Tibial artery (tissue), 4 donors: ENCODE data around the gene C1orf210.
A peak's percentile ranks its signal among the peaks of the same experiment; 100 is the strongest.

Experiments
- DNase-seq, 2 donors: peaks; one replicate each; pipeline ENCODE4 v3.0.0-alpha.2; 2019
- H3K27ac ChIP-seq, 2 donors: fragments of 200-600 bp; sonication (generic) in 1 of 2; 1 replicate in 1 of 2; 2 replicates in 1 of 2; pipeline ENCODE4 v1.5.1; 2018 to 2019; ENCODE audit warnings: mild to moderate bottlenecking in 1 of 2
- H3K27me3 ChIP-seq, 2 donors: fragments of 200-600 bp; sonication (generic) in 1 of 2; one replicate each; pipeline versions ENCODE4 v1.5.1 to v1.6.0; 2016 to 2019
- H3K36me3 ChIP-seq, 3 donors: fragments of 200-600 bp; sonication (generic) in 2 of 3; one replicate each; pipeline ENCODE4 v1.5.1; 2016 to 2019; ENCODE audit warnings: mild to moderate bottlenecking in 2 of 3
- H3K4me1 ChIP-seq, 4 donors: fragments of 200-600 bp; sonication (generic) in 2 of 4; 1 replicate in 3 of 4; 2 replicates in 1 of 4; pipeline ENCODE4 v1.5.1; 2016 to 2019
- H3K4me3 ChIP-seq, 2 donors: fragments of 200-600 bp; sonication (generic) in 1 of 2; 1 replicate in 1 of 2; 2 replicates in 1 of 2; pipeline ENCODE4 v1.5.1; 2018 to 2019; ENCODE audit warnings: mild to moderate bottlenecking in 2 of 2
- H3K9me3 ChIP-seq, 3 donors: fragments of 200-600 bp; sonication (generic) in 1 of 3; one replicate each; pipeline ENCODE4 v1.5.1; 2016 to 2019
- intact Hi-C: fragments of 100-400 bp; cut with DNase I; formaldehyde crosslinking; loops from one replicate; pipeline ENCODE4 v1.15.0; 2023; ENCODE audit warnings: low total_unique reads
- TF ChIP-seq, protein P1 (sequence below), 2 experiments: fragments of 200-600 bp in 1 of 2; fragments of 450-650 bp in 1 of 2; IDR thresholded peaks; one replicate each; pipeline ENCODE4 v1.5.1; 2017 to 2019; ENCODE audit warnings: antibody characterized with exemption in 2 of 2, mild to moderate bottlenecking in 1 of 2, moderate library complexity in 1 of 2

Gene C1orf210

DNA sequence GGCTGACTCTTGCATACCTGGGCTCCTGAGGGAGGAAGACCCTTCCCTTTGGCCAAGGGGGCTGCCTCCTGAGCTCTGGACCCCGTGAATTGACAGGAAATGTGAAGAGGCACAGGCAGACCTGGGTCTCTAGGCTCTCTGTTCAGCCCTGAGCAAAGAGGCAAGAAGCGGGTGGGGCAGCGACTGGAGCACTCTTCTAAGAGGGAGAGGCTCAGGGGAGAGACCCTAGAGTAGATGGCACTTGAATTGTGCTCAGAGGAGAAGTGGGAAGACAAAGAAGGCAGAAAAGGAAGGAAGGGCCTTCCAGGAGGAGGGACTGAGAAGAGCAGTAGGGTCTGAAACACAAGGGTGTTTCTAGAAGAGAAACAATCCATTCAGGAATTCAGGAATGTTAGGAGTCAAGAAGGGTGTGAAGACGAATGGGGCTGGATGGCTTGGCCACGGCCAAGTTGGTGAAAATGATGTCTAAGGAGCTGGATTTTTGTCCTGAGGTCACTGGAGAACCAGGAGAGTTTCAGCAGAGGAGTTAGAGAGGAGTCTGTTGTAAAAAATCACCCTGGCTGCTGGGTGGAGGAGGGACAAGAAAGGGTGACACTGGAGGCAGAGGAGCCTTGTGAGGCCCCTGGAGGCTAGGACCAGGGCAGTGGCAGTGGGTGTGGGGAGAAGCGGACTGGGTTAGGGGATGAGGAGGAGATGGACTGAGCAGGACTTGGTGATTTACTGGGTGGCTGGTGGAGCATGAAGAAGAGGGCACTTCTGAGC is 20.7 kb upstream of the C1orf210 start:
- no peaks in the 10 kb centered on the region for H3K27me3 ChIP-seq
- H3K4me3 ChIP-seq, result no peak overlapping the region
- intact Hi-C loops, result no loop called here
- no peak overlapping the region for H3K27ac ChIP-seq
- TF ChIP-seq, protein P1, sequence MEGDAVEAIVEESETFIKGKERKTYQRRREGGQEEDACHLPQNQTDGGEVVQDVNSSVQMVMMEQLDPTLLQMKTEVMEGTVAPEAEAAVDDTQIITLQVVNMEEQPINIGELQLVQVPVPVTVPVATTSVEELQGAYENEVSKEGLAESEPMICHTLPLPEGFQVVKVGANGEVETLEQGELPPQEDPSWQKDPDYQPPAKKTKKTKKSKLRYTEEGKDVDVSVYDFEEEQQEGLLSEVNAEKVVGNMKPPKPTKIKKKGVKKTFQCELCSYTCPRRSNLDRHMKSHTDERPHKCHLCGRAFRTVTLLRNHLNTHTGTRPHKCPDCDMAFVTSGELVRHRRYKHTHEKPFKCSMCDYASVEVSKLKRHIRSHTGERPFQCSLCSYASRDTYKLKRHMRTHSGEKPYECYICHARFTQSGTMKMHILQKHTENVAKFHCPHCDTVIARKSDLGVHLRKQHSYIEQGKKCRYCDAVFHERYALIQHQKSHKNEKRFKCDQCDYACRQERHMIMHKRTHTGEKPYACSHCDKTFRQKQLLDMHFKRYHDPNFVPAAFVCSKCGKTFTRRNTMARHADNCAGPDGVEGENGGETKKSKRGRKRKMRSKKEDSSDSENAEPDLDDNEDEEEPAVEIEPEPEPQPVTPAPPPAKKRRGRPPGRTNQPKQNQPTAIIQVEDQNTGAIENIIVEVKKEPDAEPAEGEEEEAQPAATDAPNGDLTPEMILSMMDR (IDR thresholded peaks at IDR 0.05), result no peak
- H3K36me3 ChIP-seq, result no peaks in the 10 kb centered on the region
- H3K4me1 ChIP-seq, result peaks cover 0 to 8% (median 0%) of the 10 kb centered on the region in 4 donors
- DNase-seq, result peak in 1 of 2 donors; percentile 49
- no peaks in the 10 kb centered on the region for H3K9me3 ChIP-seq

DNA sequence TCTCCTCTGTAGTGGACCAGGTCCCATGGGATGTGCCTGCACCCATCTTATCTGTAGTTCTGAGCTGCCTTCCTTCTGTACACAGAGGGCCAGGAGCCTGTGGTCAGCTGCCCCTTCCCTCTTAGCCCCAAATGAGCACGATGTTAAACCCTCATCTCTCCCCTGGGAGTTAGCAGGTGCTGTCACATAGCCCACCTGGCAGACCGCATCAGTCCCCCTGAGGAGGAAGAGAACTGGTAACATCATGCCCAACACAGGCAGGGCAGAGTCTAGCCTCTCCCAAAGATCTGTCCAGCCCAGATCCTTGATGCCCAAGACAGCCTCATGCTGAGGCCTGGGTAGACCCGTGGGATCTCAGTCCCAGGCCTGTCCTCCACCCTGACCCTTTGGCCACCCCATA is 20.1 kb upstream of the C1orf210 start:
- Histone ChIP-seq H3K27ac (no peak overlapping the region), H3K27me3 (no peaks in the 10 kb centered on the region), H3K4me1 (peaks cover 0 to 8% (median 0%) of the 10 kb centered on the region in 4 donors), H3K36me3 (no peaks in the 10 kb centered on the region), H3K4me3 (no peak overlapping the region), H3K9me3 (no peaks in the 10 kb centered on the region)
- TF ChIP-seq, protein P1 (IDR thresholded peaks at IDR 0.05), result no peak
- intact Hi-C loops, result no loop called here
- peak in 1 of 2 donors; percentile 23 for DNase-seq

DNA sequence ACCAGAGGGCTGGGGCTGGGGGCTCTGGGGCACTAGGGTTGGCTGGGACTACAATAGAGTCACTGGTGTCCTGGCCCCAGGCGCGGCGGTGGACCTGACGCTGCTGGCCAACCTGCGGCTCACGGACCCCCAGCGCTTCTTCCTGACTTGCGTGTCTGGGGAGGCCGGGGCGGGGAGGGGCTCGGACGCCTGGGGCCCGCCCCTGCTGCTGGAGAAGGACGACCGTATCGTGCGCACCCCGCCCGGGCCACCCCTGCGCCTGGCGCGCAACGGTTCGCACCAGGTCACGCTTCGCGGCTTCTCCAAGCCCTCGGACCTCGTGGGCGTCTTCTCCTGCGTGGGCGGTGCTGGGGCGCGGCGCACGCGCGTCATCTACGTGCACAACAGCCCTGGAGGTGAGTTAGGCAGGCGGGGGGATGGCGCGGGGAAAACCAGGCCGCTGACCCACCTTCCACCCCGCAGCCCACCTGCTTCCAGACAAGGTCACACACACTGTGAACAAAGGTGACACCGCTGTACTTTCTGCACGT is 19.5 kb upstream of the C1orf210 start:
- peaks cover 0 to 8% (median 0%) of the 10 kb centered on the region in 4 donors for H3K4me1 ChIP-seq

DNA sequence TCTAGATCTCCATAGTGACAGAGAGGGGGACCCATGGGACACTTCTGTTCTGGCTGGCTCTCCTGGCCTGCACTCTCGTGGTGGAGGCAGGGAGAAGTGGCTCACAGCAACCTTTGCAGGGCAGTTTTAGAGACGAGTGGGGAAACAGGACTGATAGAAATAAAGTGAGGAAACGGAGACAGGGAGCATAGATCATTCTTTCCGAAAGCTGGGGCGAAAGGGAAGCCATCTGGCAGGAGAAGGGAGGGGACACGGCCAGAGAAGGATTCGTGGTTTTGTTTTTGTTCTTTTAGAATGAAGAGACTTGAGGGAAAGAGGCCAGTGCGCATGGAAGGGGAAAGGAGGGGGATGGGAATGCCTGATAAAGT is 18.9 kb upstream of the C1orf210 start:
- TF ChIP-seq, protein P1 (IDR thresholded peaks at IDR 0.05), result no peak
- intact Hi-C loops, result no loop called here
- Histone ChIP-seq H3K4me1 (peaks cover 0 to 8% (median 0%) of the 10 kb centered on the region in 4 donors), H3K36me3 (no peaks in the 10 kb centered on the region), H3K27me3 (no peaks in the 10 kb centered on the region), H3K9me3 (no peaks in the 10 kb centered on the region), H3K27ac (peak overlapping the region in 1 of 2 donors; percentile 9), H3K4me3 (no peak overlapping the region)
- peak in 1 of 2 donors; percentile 41 for DNase-seq

More for the DNA sequence above, 19.5 kb upstream of the C1orf210 start:
- Histone ChIP-seq H3K27ac (no peak overlapping the region), H3K9me3 (no peaks in the 10 kb centered on the region), H3K36me3 (no peaks in the 10 kb centered on the region), H3K4me3 (no peak overlapping the region), H3K27me3 (no peaks in the 10 kb centered on the region)
- DNase-seq, result peak in 1 of 2 donors; percentile 60
- intact Hi-C loops, result no loop called here
- TF ChIP-seq, protein P1 (IDR thresholded peaks at IDR 0.05), result no peak

DNA sequence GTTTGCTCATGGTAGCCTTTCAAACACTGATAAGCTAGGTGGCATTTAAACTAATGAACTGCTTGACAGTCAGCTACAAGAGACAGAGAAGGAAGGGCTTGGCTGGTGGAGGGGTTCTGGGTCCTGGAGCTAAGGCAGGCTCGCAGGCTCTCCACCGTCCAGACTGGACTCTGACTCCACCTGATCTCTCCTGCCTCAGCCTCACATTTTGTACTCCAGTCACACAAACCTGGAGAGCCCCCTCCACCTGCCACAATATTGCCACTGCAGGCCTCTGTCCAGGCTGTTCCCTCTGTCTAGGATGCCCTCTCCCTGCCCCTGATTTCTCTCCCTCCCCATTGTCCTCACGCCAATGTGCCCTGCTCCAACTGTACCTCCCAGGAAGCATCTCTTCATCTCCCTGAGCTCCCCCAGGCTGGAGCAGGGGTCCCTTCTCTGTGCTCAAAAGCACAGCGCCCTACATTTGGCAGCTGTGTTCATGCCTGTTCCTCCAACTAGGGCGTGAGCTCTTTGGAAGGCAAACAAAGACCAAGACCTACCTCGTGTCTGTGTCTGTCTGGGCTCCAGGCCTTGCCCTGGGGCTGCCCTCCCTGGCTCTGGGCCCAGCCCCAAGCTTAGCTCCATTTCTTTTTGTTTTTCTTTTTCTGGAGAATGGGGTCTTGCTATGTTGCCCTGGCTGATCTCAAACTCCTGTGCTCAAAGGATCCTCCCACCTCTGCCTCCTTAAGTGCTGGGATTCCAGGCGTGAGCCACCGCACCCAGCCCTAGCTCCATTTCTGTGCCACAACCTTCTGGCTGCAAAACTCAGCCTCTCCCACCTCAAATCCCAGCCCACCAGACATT is 18.3 kb upstream of the C1orf210 start:
- Histone ChIP-seq H3K4me3 (no peak overlapping the region), H3K27me3 (no peaks in the 10 kb centered on the region), H3K36me3 (no peaks in the 10 kb centered on the region), H3K9me3 (no peaks in the 10 kb centered on the region), H3K4me1 (peaks cover 0 to 8% (median 0%) of the 10 kb centered on the region in 4 donors), H3K27ac (peak overlapping the region in 1 of 2 donors; percentile 9)
- intact Hi-C loops, result no loop called here
- TF ChIP-seq, protein P1 (IDR thresholded peaks at IDR 0.05), result no peak
- peak in 1 of 2 donors; percentile 49 for DNase-seq
